ENCODE data around the gene LRP1B. TPM values are rescaled to one million over a fixed set of nuclear protein-coding genes. Genes with fewer than 3 reads are reported as not detected.

LRP1B gene
- total RNA-seq, 2 experiments from 2014 or later, result not detected

DNA sequence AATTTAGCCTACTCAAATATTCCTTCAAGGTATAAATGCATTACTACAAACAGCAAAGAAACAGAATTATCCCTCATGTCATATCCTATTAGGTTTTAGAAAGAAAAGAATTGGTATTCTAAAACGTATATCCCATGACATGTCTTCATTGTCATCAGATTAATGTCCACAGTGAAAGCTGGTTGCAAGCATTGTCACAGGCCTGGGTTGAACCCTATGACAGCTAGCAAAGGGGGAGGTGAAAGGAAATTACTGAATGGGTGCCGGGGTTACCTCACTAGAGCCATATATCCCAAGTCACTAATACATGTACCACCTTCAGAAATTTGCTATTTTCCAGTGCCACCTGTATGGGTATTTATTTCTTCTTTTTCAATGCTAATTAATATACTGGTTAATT lies 1720.1 kb downstream of the LRP1B start:
- DNase-seq (no peak), ATAC-seq (no peak)
- Mint-ChIP-seq H3K4me3 (no peak overlapping the region), H3K4me1 (ENCODE audit: low read depth) (no peaks in the 10 kb centered on the region), H3K27me3 (ENCODE audit: low read depth) (no peaks in the 10 kb centered on the region), H3K36me3 (ENCODE audit: low read depth) (no peaks in the 10 kb centered on the region), H3K27ac (no peak overlapping the region), H3K9me3 (ENCODE audit: insufficient read depth) (no peaks in the 10 kb centered on the region)
- POLR2A ChIA-PET, result no interaction called here
- CTCF ChIA-PET, result no interaction called here

DNA sequence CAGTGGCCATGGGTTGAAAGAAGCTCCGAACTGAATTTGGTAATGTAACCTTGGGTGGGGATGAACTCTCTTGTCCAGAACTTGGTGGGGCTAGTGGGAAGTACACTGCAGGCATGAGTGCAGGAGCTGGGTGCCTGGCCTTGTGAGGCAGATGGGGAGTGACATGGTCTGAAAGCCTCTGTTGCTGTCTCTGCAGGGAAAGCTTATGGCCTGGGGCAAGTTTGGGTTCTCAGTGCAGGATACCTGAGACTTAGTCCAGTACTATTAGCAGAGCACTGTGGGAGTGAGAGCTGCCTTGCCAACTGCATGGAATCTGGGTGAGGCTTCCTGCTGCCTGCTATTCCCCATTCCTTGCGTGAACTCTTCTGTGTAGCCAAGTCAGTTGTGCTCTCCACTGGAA lies 1729.8 kb downstream of the LRP1B start:
- ChIA-PET POLR2A (no interaction called here), CTCF (no interaction called here)
- ATAC-seq (no peak), DNase-seq (no peak)
- Mint-ChIP-seq H3K27me3 (ENCODE audit: low read depth) (no peaks in the 10 kb centered on the region), H3K4me3 (no peak overlapping the region), H3K36me3 (ENCODE audit: low read depth) (no peaks in the 10 kb centered on the region), H3K27ac (no peak overlapping the region), H3K4me1 (ENCODE audit: low read depth) (no peaks in the 10 kb centered on the region), H3K9me3 (ENCODE audit: insufficient read depth) (peaks cover 18% of the 10 kb centered on the region)

DNA sequence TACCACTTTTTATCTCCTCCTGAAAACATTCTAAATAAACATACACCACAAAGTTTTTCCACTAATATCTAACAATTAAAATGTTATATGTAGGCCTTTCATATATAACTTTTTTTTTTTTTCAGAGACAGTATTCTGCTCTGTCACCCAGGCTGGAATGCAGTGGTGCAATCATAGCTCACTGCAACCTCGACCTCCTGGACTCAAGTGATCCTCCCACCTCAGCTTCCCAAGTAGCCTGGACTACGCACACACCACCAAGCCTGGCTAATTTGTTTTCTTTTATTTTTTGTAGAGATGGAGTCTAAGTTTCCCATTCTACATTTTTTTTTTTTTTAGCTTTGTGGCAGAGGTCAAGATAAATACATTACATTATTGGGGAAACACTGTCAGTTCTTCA lies 1738.0 kb downstream of the LRP1B start:
- POLR2A ChIA-PET, result no interaction called here
- ATAC-seq (no peak), DNase-seq (no peak)
- CTCF ChIA-PET, result no interaction called here
- Mint-ChIP-seq H3K9me3 (ENCODE audit: insufficient read depth) (no peaks in the 10 kb centered on the region), H3K4me1 (ENCODE audit: low read depth) (no peaks in the 10 kb centered on the region), H3K27me3 (ENCODE audit: low read depth) (no peaks in the 10 kb centered on the region), H3K4me3 (no peak overlapping the region), H3K27ac (no peak overlapping the region), H3K36me3 (ENCODE audit: low read depth) (no peaks in the 10 kb centered on the region)

DNA sequence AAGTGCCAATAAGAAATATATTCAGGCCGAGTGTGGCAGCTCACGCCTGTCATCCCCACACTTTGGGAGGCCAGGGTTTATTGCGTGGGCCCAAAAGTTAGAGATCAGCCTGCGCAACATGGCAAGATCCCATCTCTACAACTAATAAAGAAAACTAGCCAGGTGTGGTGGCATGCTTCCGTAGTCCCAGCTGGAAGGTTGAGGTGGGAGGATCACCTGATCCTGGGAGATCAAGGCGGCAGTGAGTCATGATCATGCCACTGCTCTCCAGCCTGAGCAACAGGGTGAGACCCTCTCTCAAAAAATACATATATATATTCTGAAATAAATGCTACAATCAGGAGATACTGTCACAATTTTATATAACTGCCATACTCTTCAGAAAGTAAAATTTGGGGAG lies 1745.9 kb downstream of the LRP1B start:
- POLR2A ChIA-PET, result no interaction called here
- DNase-seq (no peak), ATAC-seq (no peak)
- H3K36me3 Mint-ChIP-seq (ENCODE audit: low read depth), result no peaks in the 10 kb centered on the region
- H3K27me3 Mint-ChIP-seq (ENCODE audit: low read depth), result no peaks in the 10 kb centered on the region
- H3K4me1 Mint-ChIP-seq (ENCODE audit: low read depth), result no peaks in the 10 kb centered on the region
- no peak overlapping the region for H3K4me3 Mint-ChIP-seq
- peaks cover 5% of the 10 kb centered on the region for H3K9me3 Mint-ChIP-seq (ENCODE audit: insufficient read depth)
- H3K27ac Mint-ChIP-seq, result no peak overlapping the region
- CTCF ChIA-PET, result no interaction called here

DNA sequence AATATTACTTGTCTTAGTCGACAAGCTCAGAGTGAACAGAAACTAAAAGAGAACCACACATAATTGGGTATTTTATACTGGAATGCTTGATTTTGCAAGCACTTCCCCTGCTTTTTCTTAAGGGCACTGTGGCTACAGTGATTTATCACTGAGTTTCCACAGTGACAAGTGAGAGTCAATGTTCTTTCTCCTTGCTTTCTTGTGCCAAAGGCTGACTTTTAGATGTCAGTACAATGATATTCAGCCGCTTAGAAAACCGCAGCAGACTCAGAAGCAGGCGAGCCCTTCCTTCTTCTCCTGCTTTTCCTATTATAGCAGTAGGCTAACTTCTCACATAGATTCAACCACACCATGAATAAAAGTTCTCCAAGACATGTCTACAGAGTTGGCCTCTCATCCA lies 1747.0 kb downstream of the LRP1B start:
- Mint-ChIP-seq H3K9me3 (ENCODE audit: insufficient read depth) (peaks cover 5% of the 10 kb centered on the region), H3K27ac (no peak overlapping the region), H3K4me3 (no peak overlapping the region), H3K4me1 (ENCODE audit: low read depth) (no peaks in the 10 kb centered on the region), H3K27me3 (ENCODE audit: low read depth) (no peaks in the 10 kb centered on the region), H3K36me3 (ENCODE audit: low read depth) (no peaks in the 10 kb centered on the region)
- CTCF ChIA-PET, result no interaction called here
- DNase-seq (no peak), ATAC-seq (no peak)
- POLR2A ChIA-PET, result no interaction called here

DNA sequence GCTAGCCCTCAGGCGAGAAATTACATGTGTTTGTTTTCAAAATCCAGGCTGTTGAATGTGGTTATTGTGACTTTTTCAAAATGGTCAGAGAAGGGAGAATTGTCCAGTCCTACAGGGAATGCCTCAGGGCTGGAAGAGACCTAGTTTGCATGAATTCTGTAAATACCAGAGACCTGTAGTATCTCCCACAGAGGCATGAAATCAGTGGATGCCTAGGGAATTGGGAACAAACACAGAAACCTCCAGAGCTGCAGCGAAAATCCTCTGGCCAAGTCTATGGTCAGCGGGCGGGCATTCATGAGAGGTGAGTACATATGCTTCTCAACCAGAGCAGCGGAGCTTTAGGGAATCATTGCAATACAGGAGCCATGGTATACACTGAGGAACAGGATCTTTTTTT lies 1754.1 kb downstream of the LRP1B start:
- no peak for DNase-seq
- Mint-ChIP-seq H3K36me3 (ENCODE audit: low read depth) (no peaks in the 10 kb centered on the region), H3K27me3 (ENCODE audit: low read depth) (no peaks in the 10 kb centered on the region)

DNA sequence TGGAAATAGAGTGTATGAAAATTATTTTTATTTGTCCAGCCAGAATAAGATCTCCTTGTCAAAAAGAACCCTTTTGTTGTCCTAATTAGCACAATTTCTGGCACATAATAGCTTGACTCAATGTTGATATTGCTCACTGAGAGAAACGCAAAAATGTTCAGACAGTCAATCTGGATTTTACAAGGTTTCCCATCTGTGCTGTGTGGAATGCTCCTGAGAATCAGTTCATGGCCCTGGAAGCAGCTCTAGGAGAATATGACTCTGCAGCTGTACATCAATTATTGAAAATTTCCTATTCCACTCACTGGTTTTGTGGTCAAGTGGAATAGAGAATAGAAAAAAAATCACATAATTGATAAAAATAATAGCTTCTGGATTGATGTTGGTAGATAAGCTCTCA lies 1767.7 kb downstream of the LRP1B start:
- no peak overlapping the region for H3K27ac Mint-ChIP-seq
- no peak overlapping the region for H3K4me3 Mint-ChIP-seq

More for the DNA sequence above, 1754.1 kb downstream of the LRP1B start:
- ChIA-PET POLR2A (no interaction called here), CTCF (no interaction called here)
- Mint-ChIP-seq H3K9me3 (ENCODE audit: insufficient read depth) (no peaks in the 10 kb centered on the region), H3K27ac (no peak overlapping the region), H3K4me3 (no peak overlapping the region), H3K4me1 (ENCODE audit: low read depth) (no peaks in the 10 kb centered on the region)
- ATAC-seq, result no peak

DNA sequence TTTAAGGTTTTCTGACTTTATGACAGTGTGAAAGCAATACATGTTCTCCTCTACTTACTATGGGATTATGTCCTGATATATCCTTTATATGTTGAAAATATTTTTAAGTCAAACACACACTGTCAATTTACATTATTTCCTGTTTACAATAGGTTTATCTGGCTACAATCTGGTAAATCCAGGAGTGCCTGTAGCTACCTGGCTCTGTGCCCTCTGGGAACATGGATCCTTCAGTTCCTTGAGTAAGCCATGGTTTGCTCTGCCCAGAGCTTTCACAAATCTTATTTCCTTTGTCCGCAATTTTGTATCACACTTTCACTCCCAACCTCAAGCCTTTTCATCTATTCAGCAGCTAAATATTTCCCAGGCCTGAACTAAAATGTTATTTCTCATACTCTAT lies 1768.5 kb downstream of the LRP1B start:
- CTCF ChIA-PET, result no interaction called here
- H3K27me3 Mint-ChIP-seq (ENCODE audit: low read depth), result no peaks in the 10 kb centered on the region
- ATAC-seq (no peak), DNase-seq (no peak)
- no peaks in the 10 kb centered on the region for H3K36me3 Mint-ChIP-seq (ENCODE audit: low read depth)
- H3K27ac Mint-ChIP-seq, result no peak overlapping the region
- H3K4me1 Mint-ChIP-seq (ENCODE audit: low read depth), result no peaks in the 10 kb centered on the region
- H3K9me3 Mint-ChIP-seq (ENCODE audit: insufficient read depth), result no peaks in the 10 kb centered on the region
- no peak overlapping the region for H3K4me3 Mint-ChIP-seq
- POLR2A ChIA-PET, result no interaction called here

More for the DNA sequence above, 1767.7 kb downstream of the LRP1B start:
- no peaks in the 10 kb centered on the region for H3K36me3 Mint-ChIP-seq (ENCODE audit: low read depth)
- H3K9me3 Mint-ChIP-seq (ENCODE audit: insufficient read depth), result no peaks in the 10 kb centered on the region
- no peak for ATAC-seq
- CTCF ChIA-PET, result no interaction called here
- POLR2A ChIA-PET, result no interaction called here
- H3K4me1 Mint-ChIP-seq (ENCODE audit: low read depth), result no peaks in the 10 kb centered on the region
- no peaks in the 10 kb centered on the region for H3K27me3 Mint-ChIP-seq (ENCODE audit: low read depth)
- no peak for DNase-seq

DNA sequence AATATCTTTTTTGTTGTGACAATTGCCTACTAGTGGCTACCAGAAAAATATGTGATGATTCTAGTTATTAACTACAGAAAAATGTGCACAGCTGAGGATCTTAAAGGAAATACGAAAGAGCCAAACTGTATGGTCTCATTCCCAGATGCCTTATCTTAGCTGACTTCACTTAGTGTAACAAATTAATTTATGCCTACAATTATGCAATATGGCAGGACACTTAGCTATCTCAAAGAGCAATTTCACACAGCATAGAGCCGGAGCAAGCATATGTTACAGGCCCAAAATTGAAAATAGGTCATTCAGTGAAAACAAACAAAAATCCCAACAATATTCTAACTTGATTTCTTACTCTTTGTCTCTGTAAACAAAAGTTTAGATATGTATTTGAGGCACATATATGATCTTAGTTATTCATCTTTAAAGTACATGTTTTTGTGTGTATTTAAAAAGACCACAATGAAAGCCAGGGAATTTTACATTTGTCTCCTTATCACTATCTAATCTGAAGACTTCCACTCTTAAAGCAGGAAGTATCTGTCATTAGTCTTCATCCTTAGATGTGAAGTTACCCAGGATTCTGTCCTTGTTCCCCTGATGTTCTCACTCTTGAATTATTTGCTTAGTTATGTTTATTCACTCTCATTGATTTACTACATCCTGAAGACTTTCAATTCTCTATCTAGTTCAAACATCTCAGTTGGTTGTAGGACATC lies 1771.6 kb downstream of the LRP1B start:
- Mint-ChIP-seq H3K36me3 (ENCODE audit: low read depth) (no peaks in the 10 kb centered on the region), H3K27me3 (ENCODE audit: low read depth) (no peaks in the 10 kb centered on the region), H3K27ac (no peak overlapping the region), H3K4me1 (ENCODE audit: low read depth) (no peaks in the 10 kb centered on the region), H3K4me3 (no peak overlapping the region), H3K9me3 (ENCODE audit: insufficient read depth) (peaks cover 3% of the 10 kb centered on the region)
- ATAC-seq (no peak), DNase-seq (no peak)
- ChIA-PET CTCF (no interaction called here), POLR2A (no interaction called here)

DNA sequence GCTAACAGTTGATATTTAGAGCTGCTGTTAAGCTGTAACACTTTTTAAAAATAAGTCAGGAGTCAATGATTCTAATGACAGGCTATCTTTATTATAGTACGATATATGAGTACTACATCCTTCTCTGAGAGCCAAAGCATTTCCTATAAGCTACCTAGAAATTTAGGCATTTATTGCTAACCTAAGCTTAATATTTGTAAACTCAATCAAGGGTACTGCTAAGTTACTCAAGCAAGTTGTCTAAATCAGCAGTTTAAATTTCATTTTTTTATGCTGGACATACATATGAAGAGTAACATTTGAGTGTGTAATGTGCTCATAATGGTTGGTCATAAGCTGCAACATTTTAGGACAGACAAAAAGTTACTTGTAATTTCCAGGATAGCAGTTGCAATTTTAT lies 1774.1 kb downstream of the LRP1B start:
- Mint-ChIP-seq H3K27me3 (ENCODE audit: low read depth) (no peaks in the 10 kb centered on the region), H3K4me1 (ENCODE audit: low read depth) (no peaks in the 10 kb centered on the region), H3K9me3 (ENCODE audit: insufficient read depth) (peaks cover 3% of the 10 kb centered on the region), H3K4me3 (no peak overlapping the region), H3K27ac (no peak overlapping the region), H3K36me3 (ENCODE audit: low read depth) (no peaks in the 10 kb centered on the region)
- ATAC-seq, result no peak
- POLR2A ChIA-PET, result no interaction called here
- no peak for DNase-seq
- CTCF ChIA-PET, result no interaction called here

DNA sequence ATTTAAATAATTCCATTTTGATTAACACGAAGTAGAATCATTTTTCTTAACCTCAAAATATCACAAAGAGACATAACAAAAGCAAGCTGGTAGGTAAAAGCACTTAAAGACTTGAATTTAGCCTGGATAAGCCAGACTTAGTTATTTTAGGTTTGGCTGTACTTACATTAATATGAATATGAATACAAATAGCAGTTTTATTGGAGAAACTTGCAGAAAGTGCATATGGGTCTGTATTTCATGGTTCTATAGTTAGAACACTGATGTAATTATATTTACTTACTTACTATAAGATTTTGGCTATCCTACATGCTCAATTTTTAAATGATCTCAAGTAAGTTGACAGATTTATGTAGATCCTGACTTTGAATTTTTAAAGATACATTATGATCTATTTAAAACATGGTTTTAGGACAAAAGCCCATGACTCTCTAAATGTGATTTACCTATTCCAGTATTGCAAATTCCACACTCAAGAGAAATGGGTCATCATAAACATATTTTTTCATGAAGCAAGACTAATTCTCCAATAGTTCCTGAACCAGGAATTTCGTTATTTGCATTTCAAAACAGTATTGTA lies 1775.2 kb downstream of the LRP1B start:
- CTCF ChIA-PET, result no interaction called here
- H3K9me3 Mint-ChIP-seq (ENCODE audit: insufficient read depth), result peaks cover 3% of the 10 kb centered on the region
- H3K4me3 Mint-ChIP-seq, result no peak overlapping the region
- H3K27me3 Mint-ChIP-seq (ENCODE audit: low read depth), result no peaks in the 10 kb centered on the region
- H3K36me3 Mint-ChIP-seq (ENCODE audit: low read depth), result no peaks in the 10 kb centered on the region
- POLR2A ChIA-PET, result no interaction called here
- H3K4me1 Mint-ChIP-seq (ENCODE audit: low read depth), result no peaks in the 10 kb centered on the region
- DNase-seq, result no peak
- H3K27ac Mint-ChIP-seq, result no peak overlapping the region
- ATAC-seq, result no peak

DNA sequence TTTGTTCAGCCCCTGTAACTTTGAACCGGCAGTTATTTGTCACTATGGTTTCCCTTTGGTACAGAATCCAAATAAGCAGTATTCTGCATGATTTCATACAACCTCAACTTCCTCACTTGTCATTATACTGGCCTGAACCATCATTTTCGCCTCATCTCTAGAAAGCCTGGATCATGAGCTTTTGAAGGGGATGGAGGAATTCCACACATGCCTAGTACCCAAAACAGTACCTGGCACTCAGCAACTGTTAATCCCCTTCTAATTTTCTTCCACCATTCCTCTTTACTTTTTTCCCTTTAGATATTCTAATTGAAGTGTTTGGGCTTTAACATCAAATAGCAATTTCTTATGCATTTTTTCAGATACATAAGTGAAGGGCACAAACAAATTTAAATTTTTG lies 1776.3 kb downstream of the LRP1B start:
- no peak overlapping the region for H3K4me3 Mint-ChIP-seq

DNA sequence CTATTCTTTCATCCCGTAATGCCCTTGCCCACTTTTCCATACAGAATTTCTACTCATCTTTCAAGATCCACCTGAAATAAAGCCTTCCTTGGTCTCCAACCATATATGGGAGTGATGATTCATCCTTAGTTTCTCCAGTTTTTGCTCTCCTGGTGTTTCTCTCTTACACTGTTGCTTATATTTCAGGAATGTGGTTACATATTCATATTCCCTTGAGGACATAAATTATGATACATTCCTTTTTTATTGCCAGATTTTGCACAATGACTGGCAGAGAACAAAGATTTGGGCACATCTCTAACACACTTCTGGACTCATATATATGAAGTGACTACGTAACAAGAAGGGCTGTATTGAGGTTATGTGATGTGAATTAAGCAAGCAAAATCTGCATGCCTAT lies 1777.3 kb downstream of the LRP1B start:
- no peak for ATAC-seq
- CTCF ChIA-PET, result no interaction called here

More for the DNA sequence above, 1776.3 kb downstream of the LRP1B start:
- H3K4me1 Mint-ChIP-seq (ENCODE audit: low read depth), result no peaks in the 10 kb centered on the region
- no peak overlapping the region for H3K27ac Mint-ChIP-seq
- H3K27me3 Mint-ChIP-seq (ENCODE audit: low read depth), result no peaks in the 10 kb centered on the region
- H3K9me3 Mint-ChIP-seq (ENCODE audit: insufficient read depth), result peaks cover 3% of the 10 kb centered on the region
- ChIA-PET POLR2A (no interaction called here), CTCF (no interaction called here)
- no peaks in the 10 kb centered on the region for H3K36me3 Mint-ChIP-seq (ENCODE audit: low read depth)
- no peak for ATAC-seq
- DNase-seq, result no peak

More for the DNA sequence above, 1777.3 kb downstream of the LRP1B start:
- no peak for DNase-seq
- Mint-ChIP-seq H3K4me1 (ENCODE audit: low read depth) (no peaks in the 10 kb centered on the region), H3K36me3 (ENCODE audit: low read depth) (no peaks in the 10 kb centered on the region), H3K9me3 (ENCODE audit: insufficient read depth) (peaks cover 3% of the 10 kb centered on the region), H3K4me3 (no peak overlapping the region), H3K27me3 (ENCODE audit: low read depth) (no peaks in the 10 kb centered on the region), H3K27ac (no peak overlapping the region)
- POLR2A ChIA-PET, result no interaction called here

All from activated CD8-positive, alpha-beta T cell treated with anti-CD3 and anti-CD28 coated beads, Interleukin-2, amount 10 ng/mL, durations not matched to agents 7 days and 5 days (primary cell).